Prostate gland (tissue), 2 donors: ENCODE results near the gene AP5B1.

Experiments used
- CTCF ChIP-seq, 4 experiments: fragments of 200-600 bp in 2 of 4; fragments of 450-650 bp in 2 of 4; sonication (generic) in 2 of 4; IDR thresholded peaks; 1 replicate in 3 of 4; 2 replicates in 1 of 4; pipeline ENCODE4 v1.5.1; 2016 to 2019; ENCODE audit warnings: antibody characterized with exemption in 4 of 4, mild to moderate bottlenecking in 2 of 4, moderate library complexity in 2 of 4
- POLR2A ChIP-seq: fragments of 450-650 bp; IDR thresholded peaks from one replicate; pipeline ENCODE4 v1.6.1; 2016; ENCODE audit warnings: antibody characterized with exemption, mild to moderate bottlenecking
- POLR2AphosphoS5 ChIP-seq: sonication (generic); formaldehyde crosslinking; IDR thresholded peaks from one replicate; pipeline ENCODE4 v1.6.1; 2017; ENCODE audit warnings: antibody characterized with exemption

DNA sequence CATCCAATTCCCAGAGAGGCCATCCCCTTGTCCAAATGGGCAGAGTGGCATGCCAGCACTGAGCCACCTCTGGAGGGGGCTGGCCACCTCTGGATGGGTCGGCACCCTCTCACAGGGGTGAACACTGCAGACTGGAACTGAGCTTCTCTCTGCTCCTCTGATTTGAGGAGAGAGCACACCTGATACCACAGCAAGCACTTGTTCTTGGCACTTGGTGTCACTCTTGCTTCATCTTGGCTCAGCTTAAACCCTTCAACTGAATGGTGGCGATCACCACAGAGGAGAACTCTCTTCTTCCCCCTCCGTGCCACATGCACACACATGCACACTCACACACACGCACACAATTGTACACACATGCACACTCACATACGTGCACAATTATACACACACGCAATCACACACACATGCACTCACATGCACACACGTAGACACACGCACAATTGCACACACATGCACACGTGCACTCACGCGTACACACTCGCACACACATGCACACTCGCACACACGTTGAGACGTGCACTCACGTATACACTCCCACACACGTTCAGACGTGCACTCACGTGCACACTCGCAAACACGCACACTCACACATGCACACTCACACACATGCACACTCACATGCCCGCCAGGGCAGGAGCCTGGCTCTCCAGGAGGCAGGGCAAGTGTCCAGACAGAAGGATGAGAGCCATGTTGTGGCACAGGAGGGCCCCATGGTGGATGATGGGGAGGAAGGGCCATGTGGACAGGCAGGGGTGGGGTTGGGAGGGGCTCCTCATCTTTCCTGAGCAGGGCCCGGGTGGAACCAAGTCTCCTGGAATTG is 29.5 kb upstream of the AP5B1 start:
- no peak for TF ChIP-seq CTCF (IDR thresholded peaks at IDR 0.05)
- TF ChIP-seq POLR2A = no peak
- TF ChIP-seq POLR2AphosphoS5 = no peak
